GM19351 (cell line): ENCODE data around the gene PPAT.
"Not testable (repeated sequence)": the region's sequence is repeated elsewhere in the genome, so short reads cannot be mapped to it uniquely, and the experiment has no call there.

Source experiments
- ATAC-seq: cut with Tn5 transposase; IDR thresholded peaks from one replicate; pipeline ENCODE4 v1.9.1; 2021; ENCODE audit warnings: mild to moderate bottlenecking, moderate library complexity; ENCODE audit not compliant: unreplicated experiment

PPAT gene

GRCh38 chr4:56435140-56435926 lies at the start of gene PPAT:
Gene PPAT (minus strand): TSS chr4:56435615. CDS start chr4:56435477, 138 bp downstream.
- ATAC-seq = peak; percentile 72

- ATAC-seq = no peak
These were observed 45.3 kb upstream of the PPAT start for GRCh38 chr4:56480691-56481090.

DNA sequence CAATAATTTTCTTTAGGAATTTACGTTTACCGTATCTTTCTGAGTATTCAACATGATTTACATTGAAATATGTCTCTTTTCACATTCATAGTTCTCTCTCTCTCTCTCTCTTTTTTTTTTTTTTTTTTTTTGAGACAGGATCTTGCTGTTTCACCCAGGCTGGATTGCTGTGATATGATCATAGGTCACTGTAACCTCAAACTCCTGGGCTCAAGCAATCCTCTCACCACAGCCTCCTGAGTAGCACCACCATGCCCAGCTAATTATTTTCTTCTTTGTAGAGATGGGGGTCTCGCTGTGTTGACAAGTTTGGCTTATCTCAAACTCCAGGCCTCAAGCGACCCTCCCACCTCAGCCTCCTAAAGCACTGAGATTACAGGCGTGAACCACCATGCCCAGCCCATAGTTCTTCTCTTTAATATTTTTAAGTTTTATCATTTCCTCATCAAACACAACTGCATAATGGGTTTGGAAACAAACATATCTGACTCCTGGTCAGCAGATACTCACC lies 41.8 kb upstream of the PPAT start:
- no peak for ATAC-seq

DNA sequence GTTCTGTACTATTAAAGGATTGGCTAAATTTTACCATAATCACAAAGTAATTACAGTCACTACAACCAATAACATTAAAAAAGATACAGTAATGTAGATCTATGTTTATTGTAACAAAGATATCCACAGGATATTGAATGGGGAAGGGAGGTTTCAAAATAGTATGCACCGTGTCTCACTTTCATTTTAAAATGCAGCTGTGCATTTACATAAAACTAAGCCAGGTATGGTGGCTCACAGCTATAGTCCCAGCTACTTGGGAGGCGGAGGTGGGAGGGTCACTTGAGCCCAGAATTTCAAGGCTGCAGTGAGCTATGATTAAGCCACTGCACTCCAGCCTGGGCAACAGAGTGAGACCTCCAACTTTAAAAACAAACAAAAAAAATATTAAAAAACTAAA lies 40.5 kb upstream of the PPAT start:
- ATAC-seq = peak; percentile 91

DNA sequence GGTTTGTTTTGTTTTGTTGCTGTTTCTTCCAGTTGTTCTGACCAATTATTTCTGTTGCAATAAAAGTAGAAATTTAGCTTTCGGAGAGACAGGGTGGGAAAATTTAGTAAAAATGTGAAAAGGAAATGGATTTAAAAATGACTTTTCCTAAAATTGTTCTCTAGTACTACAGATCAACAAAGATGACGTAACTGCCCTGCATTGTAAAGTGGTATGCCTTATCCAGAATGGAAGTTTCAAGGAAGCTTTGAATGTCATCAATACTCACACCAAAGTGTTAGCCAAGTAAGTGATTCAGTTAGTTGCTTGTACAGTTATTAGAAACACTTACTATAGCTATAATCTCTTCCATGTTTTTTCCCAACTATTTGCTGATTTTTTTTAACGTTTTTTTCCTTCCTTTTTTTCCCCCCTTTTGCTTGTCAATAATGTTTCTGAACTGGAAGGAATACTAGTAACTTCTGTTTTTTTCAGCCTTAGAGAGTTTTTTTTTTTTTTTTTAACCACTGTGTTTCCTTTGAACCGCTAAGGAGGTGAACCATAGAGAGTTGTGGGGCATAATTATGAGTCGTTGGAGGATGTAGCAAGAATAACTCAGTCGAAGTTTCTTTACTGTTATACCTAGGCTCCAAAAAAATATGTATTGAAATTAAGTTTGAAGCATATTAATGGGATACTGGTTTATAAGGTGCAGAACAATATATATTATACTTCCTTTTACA lies 34.2 kb upstream of the PPAT start:
- ATAC-seq = no peak

GRCh38 chr4:56468097-56468422 lies 32.6 kb upstream of the PPAT start:
- peak; percentile 45 for ATAC-seq

DNA sequence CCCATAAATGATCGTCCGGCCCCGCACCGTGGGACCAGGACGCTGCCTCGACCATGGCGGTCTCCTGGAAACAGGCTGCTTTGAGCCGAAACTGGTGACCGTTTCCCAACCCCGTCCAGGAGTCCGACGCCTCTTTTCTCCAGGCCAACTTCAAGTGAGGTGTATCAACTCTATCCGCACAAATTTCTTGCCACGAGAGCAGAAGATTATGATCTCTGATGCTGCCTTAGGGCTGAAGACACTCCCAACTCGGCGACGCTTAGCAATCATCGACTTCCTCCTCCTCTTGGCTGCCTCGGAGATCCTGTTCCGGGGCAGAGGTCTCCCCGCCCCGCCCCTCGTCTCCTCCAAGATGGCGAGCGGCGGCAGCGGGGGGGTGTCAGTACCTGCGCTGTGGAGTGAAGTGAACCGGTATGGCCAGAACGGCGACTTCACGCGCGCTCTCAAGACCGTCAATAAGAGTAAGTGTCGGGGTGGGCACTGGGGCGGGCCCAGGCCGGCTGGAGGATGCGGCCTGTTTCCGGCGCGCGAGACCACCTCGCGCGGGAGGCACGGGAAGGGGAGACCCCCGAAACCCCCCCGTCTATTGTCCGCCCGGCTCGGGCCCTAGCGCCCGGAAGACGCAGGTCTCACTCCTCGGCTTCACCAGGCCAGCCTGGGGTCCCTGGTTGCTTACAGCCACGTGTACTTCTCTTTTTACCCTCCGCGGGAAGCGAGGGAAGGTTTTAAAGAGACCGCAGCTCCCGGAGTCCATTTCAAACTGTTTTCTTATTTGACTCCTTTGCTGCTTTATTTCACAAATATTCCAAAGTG lies 32.1 kb upstream of the PPAT start, which contains the start of gene SRP72:
Gene SRP72, plus strand, starts transcription at position 334 of the 813 bp plus-strand sequence. Its CDS starts 19 bp downstream, at position 353.
- ATAC-seq = peak; percentile 89

DNA sequence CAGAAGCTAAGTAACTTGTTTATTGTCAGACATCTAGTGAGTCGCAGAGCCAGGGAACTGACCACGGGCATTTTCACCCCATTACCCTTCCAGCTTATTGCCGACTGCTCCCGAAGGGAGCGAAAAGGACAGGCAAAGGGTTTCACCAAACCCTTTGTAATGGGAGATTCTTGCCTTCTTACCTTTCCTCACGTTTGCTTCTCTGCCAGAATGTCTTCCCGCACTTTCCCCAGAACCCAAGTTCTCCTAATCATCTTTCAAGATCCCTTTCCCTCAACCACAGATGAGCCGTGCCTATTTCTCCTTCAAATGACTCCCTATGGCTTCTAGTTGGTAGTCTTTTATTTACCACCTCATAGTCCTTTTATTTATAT lies 31.5 kb upstream of the PPAT start:
- no peak for ATAC-seq

GRCh38 chr4:56466296-56466761 lies 30.9 kb upstream of the PPAT start:
- ATAC-seq = not testable (repeated sequence)

GRCh38 chr4:56465599-56466295 lies 30.3 kb upstream of the PPAT start:
- ATAC-seq = no peak

DNA sequence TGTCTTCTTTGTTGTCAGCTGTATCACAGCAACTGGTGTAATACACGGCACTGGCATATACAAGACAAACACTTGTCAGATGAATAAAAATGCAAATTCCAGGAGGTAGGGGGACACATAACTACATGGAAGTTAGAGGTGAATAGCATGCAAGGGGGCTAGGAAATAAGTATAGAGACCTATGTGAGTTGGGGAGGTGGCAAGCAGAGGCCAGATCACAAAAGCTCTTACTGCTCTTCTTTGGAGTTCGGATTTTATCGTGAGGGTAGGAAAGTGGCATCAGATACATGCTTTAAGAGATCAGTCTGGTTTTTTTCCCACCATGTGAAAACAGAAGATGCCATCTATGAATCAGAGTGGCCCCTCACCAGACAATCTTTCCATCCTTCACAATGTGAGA lies 29.2 kb upstream of the PPAT start:
- ATAC-seq = no peak

GRCh38 chr4:56463711-56464110 lies 28.3 kb upstream of the PPAT start:
- ATAC-seq = no peak

DNA sequence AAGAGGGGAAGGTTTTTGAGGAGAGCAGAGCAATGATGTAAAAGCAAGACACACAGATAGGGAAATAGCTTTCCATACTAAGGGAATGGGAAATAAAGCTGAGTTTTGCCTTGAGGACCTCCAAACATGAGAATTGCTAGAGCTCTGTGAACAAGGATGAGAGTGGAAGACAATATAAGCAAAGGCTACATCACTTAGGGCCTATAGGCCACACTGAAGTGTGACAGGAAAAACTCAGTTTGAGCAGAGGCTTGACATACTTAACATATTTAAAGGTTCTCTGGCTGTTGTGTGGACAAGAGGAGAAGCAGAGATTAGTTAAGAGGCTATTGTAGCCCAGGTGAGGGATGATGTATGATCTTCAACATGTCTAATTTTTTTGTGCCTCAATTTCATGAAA lies 26.7 kb upstream of the PPAT start:
- ATAC-seq = no peak

DNA sequence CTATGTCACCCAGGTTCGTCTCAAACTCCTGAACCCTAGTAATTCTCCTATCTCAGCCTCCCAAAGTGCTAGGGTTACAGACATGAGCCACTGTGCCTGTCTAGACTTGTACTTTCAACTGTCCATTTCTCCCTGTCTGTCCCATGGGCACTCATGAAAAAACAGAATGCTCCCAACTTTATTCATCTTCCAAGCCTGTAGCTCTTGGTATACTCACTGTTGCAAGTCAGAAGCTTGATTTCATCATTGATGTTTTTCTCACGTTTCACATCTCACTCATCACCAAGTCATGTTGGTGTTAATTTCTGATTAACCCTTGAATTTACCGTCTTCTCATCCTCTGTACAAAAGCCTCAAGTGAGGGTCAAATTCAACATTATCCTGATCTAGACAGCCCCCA lies 24.7 kb upstream of the PPAT start:
- no peak for ATAC-seq

GRCh38 chr4:56450342-56450741 lies 14.9 kb upstream of the PPAT start:
- ATAC-seq = no peak

DNA sequence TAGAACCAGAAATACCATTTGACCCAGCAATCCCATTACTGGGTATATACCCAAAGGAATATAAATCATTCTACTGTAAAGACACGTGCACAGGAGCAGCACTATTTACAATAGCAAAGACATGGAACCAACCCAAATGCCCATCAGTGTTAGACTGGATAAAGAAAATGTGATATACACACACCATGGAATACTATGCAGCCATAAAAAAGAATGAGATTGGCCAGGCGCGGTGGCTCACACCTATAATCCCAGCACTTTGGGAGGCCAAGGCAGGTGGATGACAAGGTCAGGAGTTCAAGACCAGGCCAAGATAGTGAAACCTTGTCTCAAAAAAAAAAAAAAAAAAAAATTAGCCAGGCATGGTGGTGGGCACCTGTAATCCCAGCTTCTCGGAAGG lies 14.1 kb upstream of the PPAT start:
- not testable (repeated sequence) for ATAC-seq

GRCh38 chr4:56448301-56448700 lies 12.9 kb upstream of the PPAT start:
- ATAC-seq = no peak

GRCh38 chr4:56445699-56446098 lies 10.3 kb upstream of the PPAT start:
- no peak for ATAC-seq

DNA sequence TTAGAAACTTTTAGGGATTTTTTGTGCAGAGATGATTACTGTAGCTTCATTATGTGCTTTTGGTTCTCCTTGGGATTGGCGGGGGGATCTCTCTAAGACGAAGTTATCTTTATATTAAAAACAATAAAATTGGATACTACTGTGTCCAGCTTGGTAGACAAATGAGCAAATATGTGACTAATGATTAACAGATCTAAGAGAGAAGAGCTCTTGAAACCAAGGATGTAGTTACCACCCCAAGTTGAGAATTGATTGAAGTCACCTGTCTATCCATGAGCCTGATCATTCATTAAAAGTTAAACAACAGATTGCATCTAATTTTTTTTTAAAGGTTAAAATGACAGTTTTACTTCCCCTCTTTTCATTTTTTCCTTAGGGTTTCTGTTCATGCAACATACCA lies 9.3 kb upstream of the PPAT start:
- ATAC-seq = no peak

- no peak for ATAC-seq
These were observed 5.6 kb upstream of the PPAT start for GRCh38 chr4:56440983-56441382.

DNA sequence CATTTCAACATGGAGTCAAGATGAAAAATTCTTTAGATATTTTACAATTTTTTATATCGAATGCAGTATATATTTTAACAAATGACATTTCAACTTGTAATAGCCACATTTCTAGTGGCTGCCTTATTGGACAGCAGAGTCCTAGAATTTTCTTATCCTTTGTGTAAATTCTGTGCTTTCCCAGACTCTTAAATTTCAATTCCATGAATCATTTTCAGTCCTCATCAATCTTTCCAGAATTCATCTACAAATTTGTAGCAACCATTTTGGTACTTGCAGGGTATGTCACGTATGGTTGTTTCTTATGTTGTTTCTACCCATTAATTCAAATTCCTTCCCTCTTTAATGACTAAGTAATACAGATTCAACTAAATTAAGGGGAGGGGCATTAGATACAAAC lies 3.4 kb upstream of the PPAT start:
- ATAC-seq = no peak
